Panc1 (cell line): ENCODE results near the gene SCYL2.
"Not testable (repeated sequence)": the region's sequence is repeated elsewhere in the genome, so short reads cannot be mapped to it uniquely, and the experiment has no call there.

Source experiments
- CTCF ChIP-seq: fragments of 450-650 bp; IDR thresholded peaks from 2 replicates; pipeline ENCODE4 v1.5.1; 2017; ENCODE audit warnings: mild to moderate bottlenecking
- POLR2AphosphoS5 ChIP-seq: IDR thresholded peaks from 2 replicates; pipeline ENCODE4 v1.6.1; 2012; ENCODE audit warnings: mild to moderate bottlenecking, low read depth, low read length, moderate library complexity
- REST ChIP-seq, 2 experiments: IDR thresholded peaks; 2 replicates each; pipeline ENCODE4 v1.6.1; 2011 to 2012; ENCODE audit warnings: low read depth in 2 of 2, control low read depth in 1 of 2, low read length in 1 of 2, mild to moderate bottlenecking in 1 of 2, moderate library complexity in 1 of 2; ENCODE audit not compliant: insufficient read depth in 1 of 2

- not testable (repeated sequence) for TF ChIP-seq REST (IDR thresholded peaks at IDR 0.05; ENCODE audit: insufficient read depth in 1 of 2, low read depth in 2 of 2, low read length in 1 of 2); CTCF; POLR2AphosphoS5
These were observed 37.4 kb downstream of the SCYL2 start for GRCh38 chr12:100304334-100304733.
